Measurements from ENCODE around the gene DNAH2. TPM values are rescaled to one million over a fixed set of nuclear protein-coding genes. Genes with fewer than 3 reads are reported as not detected.

The DNAH2 gene
- total RNA-seq, 3 donors from 2014 or later = 0.16 to 1.5 (median 0.98) TPM

DNA sequence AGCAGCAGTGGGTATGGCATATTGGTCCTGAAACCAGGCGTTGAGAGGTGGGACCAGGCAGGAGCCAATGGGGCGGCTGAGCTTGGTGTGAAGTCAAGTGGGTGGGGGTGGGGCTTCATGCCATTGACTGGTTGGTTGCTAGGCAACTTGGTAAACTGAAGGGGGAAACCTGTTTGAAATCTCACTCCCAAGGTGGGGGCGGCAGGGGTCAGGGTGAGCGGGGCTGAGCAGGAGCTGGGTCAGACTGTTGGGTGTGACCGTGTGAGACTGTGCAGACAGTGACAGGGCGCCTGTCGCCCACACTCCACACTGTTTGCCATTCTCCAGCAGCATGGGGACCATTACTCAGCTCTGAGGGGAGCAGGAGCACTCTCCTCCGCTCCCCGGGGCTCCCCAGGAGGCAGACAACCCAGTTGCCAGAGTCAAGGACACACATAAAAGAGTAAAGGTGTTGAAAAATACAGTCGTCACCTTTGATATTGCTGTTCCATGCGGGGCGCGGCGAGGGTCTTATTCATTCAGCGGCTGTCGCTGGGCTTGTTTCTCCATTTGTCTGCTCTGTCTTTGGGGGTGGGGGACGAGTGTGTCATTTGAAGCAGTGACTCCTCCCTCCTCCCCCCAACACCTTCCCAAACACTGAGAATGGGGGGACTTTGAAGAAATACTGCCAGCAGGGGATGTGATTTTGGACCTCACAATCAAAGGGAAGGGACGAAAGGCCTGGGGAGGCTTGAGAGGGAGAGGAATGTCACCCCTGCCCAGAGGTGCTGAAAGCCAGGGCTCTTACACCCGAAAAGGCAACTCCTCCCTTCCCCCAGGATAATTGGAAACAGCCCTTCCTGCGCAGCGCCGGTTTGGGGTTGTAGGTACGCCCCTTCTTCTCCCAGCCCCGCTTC lies 13.7 kb upstream of the DNAH2 start:
- peaks cover 0 to 2% of the 10 kb centered on the region in 2 donors for H3K27me3 ChIP-seq
- H3K27ac ChIP-seq = peak overlapping the region; percentile 8 to 53
- DNase-seq (ENCODE audit: low spot score in 2 of 2) = peak in 1 of 2 donors; percentile 52
- H3K9me3 ChIP-seq = no peaks in the 10 kb centered on the region
- H3K36me3 ChIP-seq = no peaks in the 10 kb centered on the region
- peaks cover 0 to 2% of the 10 kb centered on the region in 2 donors for H3K4me1 ChIP-seq
- intact Hi-C loops (cut with DNase I; ENCODE audit: low total_unique reads) = no loop called here
- TF ChIP-seq CTCF (IDR thresholded peaks at IDR 0.05) = no peak
- TF ChIP-seq POLR2A (IDR thresholded peaks at IDR 0.05) = no peak
- TF ChIP-seq POLR2AphosphoS5 (IDR thresholded peaks at IDR 0.05) = no peak
- H3K4me3 ChIP-seq = peak overlapping the region in 2 of 3 donors; percentile 71 to 81

DNA sequence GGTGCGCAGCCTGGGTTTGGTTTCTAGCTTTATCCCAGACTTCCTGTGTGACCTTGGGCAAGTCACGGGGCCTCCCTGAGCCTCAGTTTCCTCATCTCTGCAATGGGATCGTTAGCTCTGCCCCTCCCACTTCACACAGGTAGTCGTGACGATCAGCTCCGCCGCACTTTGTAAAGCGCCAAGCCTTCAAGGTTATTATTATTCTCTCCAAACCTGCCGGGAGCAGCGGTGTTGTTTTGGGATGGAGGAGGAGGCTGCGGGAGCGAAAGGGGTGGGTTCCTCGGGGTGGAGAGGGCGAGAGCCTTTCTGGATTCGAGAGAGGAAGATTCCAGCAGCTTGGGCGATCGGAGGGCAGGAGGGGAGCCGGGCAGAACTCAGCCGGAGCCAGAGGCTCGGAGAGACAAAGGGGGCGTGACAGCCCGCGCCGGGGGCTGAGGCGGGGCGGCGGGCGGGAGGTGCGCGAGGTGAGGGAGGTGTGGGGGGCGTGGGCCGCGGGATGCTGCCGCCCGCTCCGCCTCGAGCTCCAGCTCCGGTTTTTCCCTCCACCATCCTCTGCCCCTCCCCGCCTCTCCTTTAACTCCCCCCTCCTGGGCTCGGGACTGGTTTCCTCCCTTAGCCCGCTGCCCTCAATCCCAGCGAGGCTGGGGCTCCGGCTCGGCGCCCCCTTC lies 12.8 kb upstream of the DNAH2 start, which contains the start of gene EFNB3:
EFNB3 (plus strand) TSS at position 602 of the 668 bp plus-strand sequence. CDS start 397 bp downstream, outside the sequence.
- no peaks in the 10 kb centered on the region for H3K9me3 ChIP-seq
- DNase-seq (ENCODE audit: low spot score in 2 of 2) = no peak
- no peaks in the 10 kb centered on the region for H3K36me3 ChIP-seq
- peaks cover 0 to 2% of the 10 kb centered on the region in 2 donors for H3K27me3 ChIP-seq
- H3K4me1 ChIP-seq = peaks cover 0 to 2% of the 10 kb centered on the region in 2 donors
- intact Hi-C loops (cut with DNase I; ENCODE audit: low total_unique reads) = no loop called here
- no peak for TF ChIP-seq CTCF (IDR thresholded peaks at IDR 0.05)
- no peak for TF ChIP-seq POLR2AphosphoS5 (IDR thresholded peaks at IDR 0.05)
- TF ChIP-seq POLR2A (IDR thresholded peaks at IDR 0.05) = no peak
- peak within 1 kb of the TSS; percentile 29 to 81 (median 71) for H3K4me3 ChIP-seq
- peak within 1 kb of the TSS in 1 of 2 donors; percentile 8 for H3K27ac ChIP-seq

DNA sequence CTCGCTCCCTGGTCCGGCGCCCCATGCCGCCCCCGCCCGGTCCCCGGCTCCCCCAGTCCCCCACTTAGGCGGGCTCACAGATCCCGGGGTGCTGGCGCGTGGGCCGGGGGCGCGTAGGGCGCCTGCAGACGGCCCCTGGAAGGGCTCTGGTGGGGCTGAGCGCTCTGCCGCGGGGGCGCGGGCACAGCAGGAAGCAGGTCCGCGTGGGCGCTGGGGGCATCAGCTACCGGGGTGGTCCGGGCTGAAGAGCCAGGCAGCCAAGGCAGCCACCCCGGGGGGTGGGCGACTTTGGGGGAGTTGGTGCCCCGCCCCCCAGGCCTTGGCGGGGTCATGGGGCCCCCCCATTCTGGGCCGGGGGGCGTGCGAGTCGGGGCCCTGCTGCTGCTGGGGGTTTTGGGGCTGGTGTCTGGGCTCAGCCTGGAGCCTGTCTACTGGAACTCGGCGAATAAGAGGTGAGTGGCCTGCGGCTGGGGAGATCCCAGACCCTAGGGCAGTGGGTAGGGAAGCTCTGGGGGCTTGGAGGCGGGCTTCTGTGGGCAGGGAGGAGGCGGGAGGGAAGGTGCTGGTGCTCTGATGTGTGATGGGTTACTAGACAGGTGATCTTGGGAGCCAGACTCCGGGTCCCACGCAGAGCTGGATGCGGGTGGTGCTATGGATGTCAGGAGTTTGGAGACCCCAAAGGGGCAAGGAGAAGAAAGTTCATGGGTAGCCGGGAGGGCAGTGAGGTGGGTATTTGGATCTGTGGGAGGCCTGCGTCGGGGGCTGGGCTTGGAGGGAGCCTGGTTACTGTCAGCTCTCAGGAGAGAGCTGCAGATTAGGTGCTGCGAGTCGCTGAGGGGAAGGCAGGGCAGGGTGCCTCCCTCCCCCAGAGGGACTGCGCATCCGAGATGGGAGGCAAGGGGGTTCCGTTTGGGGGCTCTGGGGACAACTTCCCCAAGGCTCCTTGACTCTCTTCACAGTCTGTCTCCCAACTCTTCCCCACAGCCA lies 12.0 kb upstream of the DNAH2 start:
- peaks cover 0 to 2% of the 10 kb centered on the region in 2 donors for H3K27me3 ChIP-seq
- H3K36me3 ChIP-seq = no peaks in the 10 kb centered on the region
- H3K4me1 ChIP-seq = peaks cover 0 to 2% of the 10 kb centered on the region in 2 donors
- peak overlapping the region; percentile 29 to 81 (median 71) for H3K4me3 ChIP-seq
- H3K27ac ChIP-seq = no peak overlapping the region
- intact Hi-C loops (cut with DNase I; ENCODE audit: low total_unique reads) = no loop called here
- no peaks in the 10 kb centered on the region for H3K9me3 ChIP-seq
- TF ChIP-seq POLR2A (IDR thresholded peaks at IDR 0.05) (no peak), POLR2AphosphoS5 (IDR thresholded peaks at IDR 0.05) (no peak), CTCF (IDR thresholded peaks at IDR 0.05) (no peak)
- DNase-seq (ENCODE audit: low spot score in 2 of 2) = no peak

DNA sequence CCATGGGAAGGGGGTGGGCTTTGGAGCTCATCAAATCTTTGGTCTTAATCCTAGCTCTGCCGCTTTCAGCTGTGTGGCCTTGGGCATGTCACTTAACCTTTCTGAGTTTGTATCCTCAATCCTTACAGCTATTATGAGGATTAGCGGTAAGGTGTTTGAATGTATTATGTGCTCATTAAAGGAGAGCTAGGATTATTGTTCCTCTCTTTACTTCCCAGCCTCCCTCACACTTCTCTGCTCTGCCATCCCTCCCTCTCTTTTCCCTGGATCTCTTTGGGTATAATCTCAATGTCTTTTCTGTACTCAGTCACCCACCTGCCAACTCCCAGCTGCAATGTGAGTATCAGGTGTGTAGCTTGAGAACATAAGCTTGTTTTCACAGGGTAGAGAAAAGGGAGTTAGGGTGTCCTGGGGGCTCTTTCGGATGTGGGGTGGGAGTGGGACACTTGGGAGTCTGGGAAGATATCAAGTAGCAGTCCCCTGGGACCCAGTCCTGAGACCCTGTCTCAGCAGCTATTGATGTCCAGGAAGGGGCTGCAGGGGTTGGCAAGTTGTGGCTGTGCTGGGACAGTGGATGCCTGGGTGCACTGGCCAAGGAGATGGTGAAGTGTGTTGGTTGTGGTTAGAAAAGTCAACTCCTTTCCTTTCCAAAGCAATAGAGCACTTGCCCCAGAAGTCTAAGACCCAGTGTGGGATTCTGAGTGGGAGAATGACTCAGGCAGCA lies 10.8 kb upstream of the DNAH2 start:
- TF ChIP-seq POLR2A (IDR thresholded peaks at IDR 0.05) (no peak), POLR2AphosphoS5 (IDR thresholded peaks at IDR 0.05) (no peak), CTCF (IDR thresholded peaks at IDR 0.05) (no peak)
- no peaks in the 10 kb centered on the region for H3K9me3 ChIP-seq
- intact Hi-C loops (cut with DNase I; ENCODE audit: low total_unique reads) = no loop called here
- H3K27me3 ChIP-seq = peaks cover 0 to 2% of the 10 kb centered on the region in 2 donors
- peaks cover 0 to 2% of the 10 kb centered on the region in 2 donors for H3K4me1 ChIP-seq
- no peak overlapping the region for H3K4me3 ChIP-seq
- no peaks in the 10 kb centered on the region for H3K36me3 ChIP-seq
- no peak overlapping the region for H3K27ac ChIP-seq
- no peak for DNase-seq (ENCODE audit: low spot score in 2 of 2)

All from breast epithelium (tissue), 4 donors.